Panc1 (cell line): ENCODE data around the gene SASS6. TPM values are rescaled to one million over a fixed set of nuclear protein-coding genes. Genes with fewer than 3 reads are reported as not detected.

ENCODE experiments used
- ATAC-seq: fragments of 200-7000 bp; cut with Tn5 transposase; 2 replicates; pipeline ENCODE4 v1.9.1; 2020; ENCODE audit warnings: mild to moderate bottlenecking, moderate library complexity
- BruUV-seq: library from RNA; stranded (reverse); fragments of 400-500 nt; replicated peaks from 2 replicates; lab custom pipeline; 2021; lab: Mats Ljungman, UMichigan
- CTCF ChIA-PET: fragments of 300-600 bp; sonication (Branson Sonifier 250); formaldehyde crosslinking; loops from one replicate; lab custom pipeline; 2022; ENCODE audit warnings: antibody characterized with exemption; lab: Charles Lee
- POLR2A ChIA-PET: fragments of 300-600 bp; sonication (Branson Sonifier 250); formaldehyde crosslinking; loops from one replicate; lab custom pipeline; 2022; ENCODE audit warnings: antibody characterized with exemption; lab: Charles Lee
- DNase-seq: peaks from one replicate; pipeline ENCODE4 v3.0.0-alpha.2; 2010; ENCODE audit warnings: low read depth, low spot score
- H3K27ac ChIP-seq: 2 replicates; pipeline ENCODE4 v1.5.1; 2011; ENCODE audit warnings: mild to moderate bottlenecking, low read length, inconsistent platforms
- H3K27me3 ChIP-seq: fragments of 200-500 bp; sonication (Bioruptor generic); 2 replicates; pipeline ENCODE4 v1.6.0; 2014; ENCODE audit warnings: low read length, inconsistent platforms; ENCODE audit not compliant: control insufficient read depth, insufficient read depth
- H3K36me3 ChIP-seq: fragments of 200-500 bp; sonication (Bioruptor generic); 2 replicates; pipeline ENCODE4 v1.5.1; 2014; ENCODE audit warnings: inconsistent platforms, mild to moderate bottlenecking, low read length, moderate library complexity; ENCODE audit not compliant: control insufficient read depth, insufficient read depth
- H3K4me1 ChIP-seq: 2 replicates; pipeline ENCODE4 v1.5.1; 2011; ENCODE audit warnings: inconsistent platforms, mild to moderate bottlenecking, low read length, moderate library complexity; ENCODE audit not compliant: control insufficient read depth, insufficient read depth
- H3K4me3 ChIP-seq, 2 experiments: 2 replicates each; pipeline ENCODE4 v1.5.1; 2011 to 2012; ENCODE audit warnings: low read depth in 2 of 2, low read length in 2 of 2, mild to moderate bottlenecking in 2 of 2, inconsistent platforms in 1 of 2, moderate library complexity in 1 of 2
- H3K9me3 ChIP-seq: fragments of 200-500 bp; sonication (Bioruptor generic); 2 replicates; pipeline ENCODE4 v1.5.1; 2014; ENCODE audit warnings: low read depth, mild to moderate bottlenecking, inconsistent platforms, low read length, moderate library complexity; ENCODE audit not compliant: control insufficient read depth, insufficient read depth
- CTCF ChIP-seq: fragments of 450-650 bp; IDR thresholded peaks from 2 replicates; pipeline ENCODE4 v1.5.1; 2017; ENCODE audit warnings: mild to moderate bottlenecking
- POLR2AphosphoS5 ChIP-seq: IDR thresholded peaks from 2 replicates; pipeline ENCODE4 v1.6.1; 2012; ENCODE audit warnings: mild to moderate bottlenecking, low read depth, low read length, moderate library complexity
- REST ChIP-seq, 2 experiments: IDR thresholded peaks; 2 replicates each; pipeline ENCODE4 v1.6.1; 2011 to 2012; ENCODE audit warnings: low read depth in 2 of 2, control low read depth in 1 of 2, low read length in 1 of 2, mild to moderate bottlenecking in 1 of 2, moderate library complexity in 1 of 2; ENCODE audit not compliant: insufficient read depth in 1 of 2
- SIN3A ChIP-seq: IDR thresholded peaks from 2 replicates; pipeline ENCODE4 v1.6.1; 2012; ENCODE audit warnings: low read depth, mild to moderate bottlenecking, low read length, moderate library complexity, borderline replicate concordance; ENCODE audit not compliant: insufficient read depth
- TCF7L2 ChIP-seq: IDR thresholded peaks from 2 replicates; pipeline ENCODE4 v1.6.1; 2011; ENCODE audit warnings: mild to moderate bottlenecking, low read depth, low read length, inconsistent platforms
- in situ Hi-C: cut with HindIII; loops from 2 replicates; pipeline ENCODE4 v1.10.0; 2016; ENCODE audit warnings: low sequenced_read_pairs, low pct_unique_long_range_greater_than_20kb
- intact Hi-C: fragments of 100-400 bp; cut with micrococcal nuclease; formaldehyde crosslinking; loops from one replicate; pipeline ENCODE4 v1.10.0; 2022; ENCODE audit not compliant: unreplicated experiment
- total RNA-seq: library from RNA; stranded (reverse); gene quantifications from one replicate; pipeline ENCODE4 v1.2.1, GENCODE V29; 2021; ENCODE audit not compliant: unreplicated experiment

The SASS6 gene
- total RNA-seq, 1 experiment from 2014 or later = 6.2 TPM

DNA sequence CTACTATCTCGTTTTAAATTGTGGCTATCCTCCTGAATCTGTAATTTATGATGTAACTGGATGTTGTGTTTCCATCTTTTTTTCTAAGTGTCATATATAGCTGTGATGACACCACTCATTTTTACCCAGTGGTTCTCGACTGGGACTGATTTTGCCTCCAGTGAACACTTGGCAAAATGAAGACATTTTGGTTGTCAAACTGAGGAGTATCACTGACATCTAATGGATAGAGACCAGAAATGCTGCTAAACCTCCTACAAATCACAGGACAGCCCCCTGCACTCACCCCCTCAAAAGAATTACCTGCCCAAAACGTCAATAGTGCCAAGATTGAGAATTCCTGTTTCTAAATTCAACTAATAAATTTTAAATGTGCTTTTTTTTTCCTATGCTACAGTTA is 2.1 kb upstream of the SASS6 start:
- POLR2A ChIA-PET = no interaction called here
- no TSS peak for BruUV-seq
- no peak overlapping the region for H3K4me3 ChIP-seq
- CTCF ChIA-PET = no interaction called here
- no peaks in the 10 kb centered on the region for H3K27me3 ChIP-seq
- in situ Hi-C loops (no loop called here), intact Hi-C loops (no loop called here)
- H3K4me1 ChIP-seq = peaks cover 20% of the 10 kb centered on the region
- H3K9me3 ChIP-seq = no peaks in the 10 kb centered on the region
- peaks cover 6% of the 10 kb centered on the region for H3K36me3 ChIP-seq
- no peak overlapping the region for H3K27ac ChIP-seq
- TF ChIP-seq CTCF = no peak
- TF ChIP-seq REST (IDR thresholded peaks at IDR 0.05; ENCODE audit: insufficient read depth in 1 of 2, low read depth in 2 of 2, low read length in 1 of 2) = no peak
- TF ChIP-seq TCF7L2 = no peak
- no peak for TF ChIP-seq SIN3A
- no peak for TF ChIP-seq POLR2AphosphoS5
- ATAC-seq (no peak), DNase-seq (no peak)

DNA sequence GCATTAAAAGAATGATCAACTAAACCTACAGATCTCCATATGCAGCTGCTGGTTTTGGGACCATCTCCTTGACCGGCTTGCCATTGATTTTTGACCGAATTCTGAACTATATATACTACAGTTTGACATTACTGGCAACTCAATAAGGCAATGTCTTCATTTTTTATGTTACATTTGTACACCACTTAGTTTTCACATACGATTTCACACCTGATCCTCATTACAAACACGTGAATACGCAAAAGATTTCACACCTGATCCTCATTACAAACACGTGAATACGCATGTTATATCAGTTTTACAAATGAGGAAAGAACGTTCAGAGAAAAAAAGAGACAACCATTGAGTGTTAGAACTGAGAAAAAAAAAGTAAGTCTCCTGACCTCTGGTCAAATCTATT is 1.1 kb downstream of the SASS6 start:
- ChIA-PET CTCF (no interaction called here), POLR2A (no interaction called here)
- DNase-seq = no peak
- Histone ChIP-seq H3K4me3 (peak overlapping the region; percentile 84 to 86), H3K36me3 (peaks cover 3% of the 10 kb centered on the region; the same call in 1 of the 2 replicates), H3K9me3 (no peaks in the 10 kb centered on the region), H3K27me3 (no peaks in the 10 kb centered on the region), H3K4me1 (peaks cover 20% of the 10 kb centered on the region), H3K27ac (peak overlapping the region; percentile 87)
- no TSS peak for BruUV-seq
- in situ Hi-C loops = no loop called here
- intact Hi-C loops = no loop called here
- TF ChIP-seq CTCF (no peak), SIN3A (no peak), TCF7L2 (no peak), POLR2AphosphoS5 (no peak), REST (IDR thresholded peaks at IDR 0.05; ENCODE audit: insufficient read depth in 1 of 2, low read depth in 2 of 2, low read length in 1 of 2) (no peak)
- ATAC-seq = no peak
